Embryonic facial prominence (tissue), 1 donor: ENCODE results near the gene PLAU.
"Not testable (repeated sequence)": the region's sequence is repeated elsewhere in the genome, so short reads cannot be mapped to it uniquely, and the experiment has no call there.

Experiments
- DNase-seq: peaks from one replicate; pipeline ENCODE4 v3.0.0-alpha.2; 2016; ENCODE audit errors: extremely low spot score

Gene PLAU

GRCh38 chr10:73876971-73877370 is 34.0 kb upstream of the PLAU start:
- DNase-seq = no peak

GRCh38 chr10:73877533-73878160 is 33.3 kb upstream of the PLAU start:
- DNase-seq = no peak

GRCh38 chr10:73878365-73878764 is 32.6 kb upstream of the PLAU start:
- DNase-seq = no peak

- peak; percentile 55 for DNase-seq
These were observed 31.4 kb upstream of the PLAU start for GRCh38 chr10:73879296-73880173.

- DNase-seq = no peak
These were observed 29.6 kb upstream of the PLAU start for GRCh38 chr10:73881221-73881919.

- DNase-seq = no peak
These were observed 26.9 kb upstream of the PLAU start for GRCh38 chr10:73884017-73884416.

- DNase-seq = peak; percentile 63
These were observed 24.8 kb upstream of the PLAU start for GRCh38 chr10:73886085-73886529.

- no peak for DNase-seq
These were observed 24.2 kb upstream of the PLAU start for GRCh38 chr10:73886661-73887293.

- peak; percentile 71 for DNase-seq
These were observed 23.5 kb upstream of the PLAU start for GRCh38 chr10:73887294-73888039.

- DNase-seq = no peak
These were observed 22.4 kb upstream of the PLAU start for GRCh38 chr10:73888514-73888913.

GRCh38 chr10:73889014-73889413 is 21.9 kb upstream of the PLAU start:
- no peak for DNase-seq

GRCh38 chr10:73889416-73889815 is 21.5 kb upstream of the PLAU start:
- DNase-seq = not testable (repeated sequence)

GRCh38 chr10:73890261-73890660 is 20.7 kb upstream of the PLAU start:
- no peak for DNase-seq

GRCh38 chr10:73890830-73891229 is 20.1 kb upstream of the PLAU start:
- not testable (repeated sequence) for DNase-seq

- DNase-seq = no peak
These were observed 19.4 kb upstream of the PLAU start for GRCh38 chr10:73891540-73891939.

GRCh38 chr10:73892310-73893030 is 18.5 kb upstream of the PLAU start:
- no peak for DNase-seq

- DNase-seq = no peak
These were observed 17.5 kb upstream of the PLAU start for GRCh38 chr10:73893426-73893825.

- DNase-seq = no peak
These were observed 16.5 kb upstream of the PLAU start for GRCh38 chr10:73894245-73894971.

GRCh38 chr10:73895381-73895780 is 15.6 kb upstream of the PLAU start:
- not testable (repeated sequence) for DNase-seq

GRCh38 chr10:73897693-73898092 is 13.2 kb upstream of the PLAU start:
- no peak for DNase-seq
